ENCODE data around the gene MUS81.

DNA sequence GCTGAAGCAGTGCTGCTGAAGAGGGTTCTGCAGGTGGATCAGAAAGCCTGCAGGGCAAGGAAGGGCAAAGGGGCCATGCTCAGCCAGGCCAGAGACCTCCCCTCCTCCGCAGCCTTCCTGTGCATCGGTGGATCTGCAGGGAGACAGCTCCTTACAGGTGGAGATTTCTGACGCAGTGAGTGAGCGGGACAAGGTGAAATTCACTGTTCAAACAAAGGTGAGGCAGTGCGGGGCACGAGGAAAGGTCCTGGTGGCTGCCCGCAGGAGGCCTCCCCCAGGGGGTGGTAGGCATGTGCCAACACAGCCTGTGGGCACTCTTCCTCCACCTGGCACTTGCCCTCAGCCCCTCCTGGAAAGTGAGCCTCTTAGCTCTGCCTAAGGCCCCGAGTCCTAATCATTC, 10.9 kb upstream of the MUS81 start:
- no peak for TF ChIP-seq CTCF (IDR thresholded peaks at IDR 0.05)
- TF ChIP-seq POLR2AphosphoS5 (IDR thresholded peaks at IDR 0.05), result no peak

Data from transverse colon (tissue), 4 donors.